ENCODE data around the gene ZNF302.
"Not testable (repeated sequence)": the region's sequence is repeated elsewhere in the genome, so short reads cannot be mapped to it uniquely, and the experiment has no call there.

Gene ZNF302

GRCh38 chr19:34677386-34678084, at the start of gene ZNF302:
ZNF302 (plus strand) TSS chr19:34677678; CDS start chr19:34678805, 1,127 bp downstream.
- peak; percentile 95 to 98 for DNase-seq

GRCh38 chr19:34633802-34634201, 43.7 kb upstream of the ZNF302 start:
- no peak for DNase-seq

- DNase-seq, result peak; percentile 6 to 18
Measured at GRCh38 chr19:34639491-34640085, 37.9 kb upstream of the ZNF302 start.

GRCh38 chr19:34642241-34642640, 35.2 kb upstream of the ZNF302 start:
- no peak for DNase-seq

GRCh38 chr19:34644991-34645461, 32.5 kb upstream of the ZNF302 start:
- no peak for DNase-seq

GRCh38 chr19:34645551-34645950, 31.9 kb upstream of the ZNF302 start:
- DNase-seq, result no peak

- DNase-seq, result no peak
Measured at GRCh38 chr19:34649886-34650543, 27.5 kb upstream of the ZNF302 start.

- DNase-seq, result no peak
Measured at GRCh38 chr19:34651747-34652146, 25.7 kb upstream of the ZNF302 start.

- DNase-seq, result no peak
Measured at GRCh38 chr19:34654796-34655195, 22.7 kb upstream of the ZNF302 start.

- no peak for DNase-seq
Measured at GRCh38 chr19:34655651-34656050, 21.8 kb upstream of the ZNF302 start.

GRCh38 chr19:34661357-34661756, 16.1 kb upstream of the ZNF302 start:
- DNase-seq, result no peak

- DNase-seq, result no peak
Measured at GRCh38 chr19:34662919-34663318, 14.6 kb upstream of the ZNF302 start.

GRCh38 chr19:34664168-34664567, 13.3 kb upstream of the ZNF302 start:
- DNase-seq, result no peak

- DNase-seq, result no peak
Measured at GRCh38 chr19:34664870-34665269, 12.6 kb upstream of the ZNF302 start.

- not testable (repeated sequence) for DNase-seq
Measured at GRCh38 chr19:34665275-34665674, 12.2 kb upstream of the ZNF302 start.

- DNase-seq, result no peak
Measured at GRCh38 chr19:34666200-34666957, 11.1 kb upstream of the ZNF302 start.

GRCh38 chr19:34666958-34667265, 10.6 kb upstream of the ZNF302 start:
- no peak for DNase-seq

- DNase-seq, result no peak
Measured at GRCh38 chr19:34667349-34668076, 10.0 kb upstream of the ZNF302 start.

- not testable (repeated sequence) for DNase-seq
Measured at GRCh38 chr19:34668077-34668689, 9.3 kb upstream of the ZNF302 start.

GRCh38 chr19:34668690-34669089, 8.8 kb upstream of the ZNF302 start:
- DNase-seq, result not testable (repeated sequence)

- no peak for DNase-seq
Measured at GRCh38 chr19:34669305-34669704, 8.2 kb upstream of the ZNF302 start.

- DNase-seq, result no peak
Measured at GRCh38 chr19:34671972-34672371, 5.5 kb upstream of the ZNF302 start.
